Activated CD4-positive, alpha-beta T cell treated with anti-CD3 and anti-CD28 coated beads, Interleukin-2, amount 10 ng/mL, durations not matched to agents 24 days and 14 days (primary cell): ENCODE results near the gene USP8. TPM values are rescaled to one million over a fixed set of nuclear protein-coding genes. Genes with fewer than 3 reads are reported as not detected.
"Not testable (repeated sequence)": the region's sequence is repeated elsewhere in the genome, so short reads cannot be mapped to it uniquely, and the experiment has no call there.

ENCODE experiments used
- DNase-seq: peaks from one replicate; pipeline ENCODE4 v3.0.0; 2022
- H3K27ac Mint-ChIP-seq: one replicate; pipeline ENCODE4 v1.8.0; 2022; ENCODE audit warnings: mild to moderate bottlenecking, mixed read lengths
- H3K27me3 Mint-ChIP-seq: one replicate; pipeline ENCODE4 v1.8.0; 2022; ENCODE audit warnings: mixed read lengths
- H3K36me3 Mint-ChIP-seq: one replicate; pipeline ENCODE4 v1.8.0; 2022; ENCODE audit warnings: low read depth, mild to moderate bottlenecking, mixed read lengths
- H3K4me1 Mint-ChIP-seq: one replicate; pipeline ENCODE4 v1.8.0; 2021; ENCODE audit warnings: mixed read lengths
- H3K4me3 Mint-ChIP-seq: one replicate; pipeline ENCODE4 v1.8.0; 2022; ENCODE audit warnings: mild to moderate bottlenecking, moderate library complexity, mixed read lengths
- H3K9me3 Mint-ChIP-seq: one replicate; pipeline ENCODE4 v1.8.0; 2021; ENCODE audit warnings: mixed read lengths
- intact Hi-C: fragments of 100-400 bp; cut with micrococcal nuclease; formaldehyde crosslinking; loops from one replicate; pipeline ENCODE4 v1.15.1; 2023
- total RNA-seq: library from RNA; stranded (reverse); gene quantifications from 2 replicates; pipeline ENCODE4 v1.2.3, GENCODE V29; 2022

Gene USP8
- total RNA-seq, 1 donor from 2014 or later = 56.9 TPM

DNA sequence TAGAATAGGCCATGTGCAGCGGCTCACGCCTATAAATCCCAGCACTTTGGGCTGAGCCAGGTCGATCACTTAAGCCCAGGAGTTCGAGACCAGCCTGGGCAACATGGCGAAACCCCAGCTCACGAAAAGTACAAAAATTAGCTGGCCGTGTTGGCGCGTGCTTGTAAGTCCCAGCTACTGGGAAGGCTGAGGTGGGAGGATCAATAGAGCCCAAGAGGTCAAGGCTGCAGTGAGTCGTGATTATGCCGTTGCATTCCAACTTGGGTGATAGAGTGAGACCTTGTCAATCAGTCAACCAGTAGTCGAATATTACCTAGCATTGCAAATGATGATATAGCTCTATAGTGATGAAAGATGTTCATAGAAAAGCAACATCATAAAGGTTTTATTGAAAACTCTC is 51.9 kb downstream of the USP8 start:
- Mint-ChIP-seq H3K27ac (no peak overlapping the region), H3K4me3 (no peak overlapping the region), H3K9me3 (peaks cover 4% of the 10 kb centered on the region), H3K4me1 (peaks cover 9% of the 10 kb centered on the region), H3K27me3 (no peaks in the 10 kb centered on the region), H3K36me3 (peaks cover 48% of the 10 kb centered on the region)
- no peak for DNase-seq
- intact Hi-C loops = no loop called here

DNA sequence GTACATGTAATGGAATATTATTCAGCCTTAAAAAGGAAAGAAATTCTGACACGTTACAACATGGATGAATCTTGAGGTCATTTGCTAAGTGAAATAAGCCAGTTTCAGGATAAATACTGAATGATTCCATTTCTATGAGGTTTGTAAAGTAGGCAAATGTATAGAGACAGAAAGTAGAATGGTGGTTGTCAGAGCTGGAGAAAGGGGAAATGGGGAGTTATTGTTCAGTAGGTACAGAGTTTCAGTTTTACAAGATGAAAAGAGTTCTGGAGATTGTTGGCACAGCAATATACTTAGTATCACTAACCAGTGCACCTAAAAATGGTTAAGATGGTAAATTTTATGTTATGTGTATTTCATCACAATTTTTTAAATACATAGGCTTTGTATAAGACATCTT is 60.6 kb downstream of the USP8 start:
- peak overlapping the region; percentile 72 for H3K27ac Mint-ChIP-seq
- no peaks in the 10 kb centered on the region for H3K27me3 Mint-ChIP-seq
- intact Hi-C loops = loop anchor here (5.0 to 10.0 kb wide), 5 partner anchors 78 to 403 kb away; partner anchors contain the start of gene SLC27A2
- H3K4me1 Mint-ChIP-seq = peaks cover 28% of the 10 kb centered on the region
- peaks cover 66% of the 10 kb centered on the region for H3K36me3 Mint-ChIP-seq
- no peak for DNase-seq
- no peak overlapping the region for H3K4me3 Mint-ChIP-seq
- H3K9me3 Mint-ChIP-seq = peaks cover 5% of the 10 kb centered on the region

DNA sequence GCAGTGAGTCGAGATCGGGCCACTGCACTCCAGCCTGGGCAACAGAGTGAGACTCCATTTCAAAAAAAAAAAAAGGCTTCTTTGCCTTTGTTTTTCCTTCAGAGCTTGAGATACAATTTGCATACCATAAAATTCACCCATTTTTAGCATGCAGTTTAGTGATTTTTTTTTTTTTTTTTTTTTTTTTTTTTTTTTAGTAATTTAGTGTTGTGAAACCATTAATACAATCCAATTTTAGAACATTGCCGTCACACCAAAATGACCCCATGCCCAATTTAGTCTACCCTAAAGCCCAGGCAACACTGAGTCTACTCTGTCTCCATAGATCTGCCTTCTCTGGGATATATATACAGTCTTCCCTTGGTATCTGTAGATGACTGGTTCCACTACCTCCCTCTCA is 61.2 kb downstream of the USP8 start:
- no peaks in the 10 kb centered on the region for H3K27me3 Mint-ChIP-seq
- DNase-seq = no peak
- no peak overlapping the region for H3K27ac Mint-ChIP-seq
- intact Hi-C loops = loop anchor here (5.0 to 10.0 kb wide), 5 partner anchors 77 to 402 kb away; partner anchors contain the start of gene SLC27A2
- peaks cover 28% of the 10 kb centered on the region for H3K4me1 Mint-ChIP-seq
- peaks cover 68% of the 10 kb centered on the region for H3K36me3 Mint-ChIP-seq
- no peak overlapping the region for H3K4me3 Mint-ChIP-seq
- H3K9me3 Mint-ChIP-seq = peaks cover 5% of the 10 kb centered on the region

DNA sequence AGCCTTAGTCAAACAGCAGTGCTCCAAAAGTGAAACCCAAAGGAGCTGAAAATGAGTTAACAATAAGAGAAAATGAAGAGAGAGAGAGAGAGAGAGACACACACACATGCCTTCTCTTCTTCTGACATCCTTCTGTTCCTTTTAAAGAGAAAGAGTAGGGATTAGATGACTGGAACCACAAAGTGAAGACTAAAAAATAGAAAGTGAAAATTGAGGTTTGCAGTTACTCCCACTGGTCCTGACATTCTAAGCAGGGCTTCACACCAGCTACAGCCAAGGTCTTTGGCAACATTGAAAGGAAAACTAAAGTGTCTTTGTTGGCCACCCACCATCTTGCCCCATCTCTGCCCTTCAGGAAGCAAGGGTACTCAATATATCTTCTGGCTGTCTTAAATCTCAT is 63.1 kb downstream of the USP8 start:
- peak; percentile 62 for DNase-seq
- Mint-ChIP-seq H3K36me3 (peaks cover 63% of the 10 kb centered on the region), H3K4me1 (peaks cover 17% of the 10 kb centered on the region), H3K9me3 (peaks cover 5% of the 10 kb centered on the region), H3K27me3 (no peaks in the 10 kb centered on the region), H3K27ac (peak overlapping the region; percentile 69), H3K4me3 (no peak overlapping the region)
- intact Hi-C loops = loop anchor here (1.0 to 10.0 kb wide), 8 partner anchors 62 to 400 kb away; partner anchors contain the start of genes SLC27A2 and USP8

DNA sequence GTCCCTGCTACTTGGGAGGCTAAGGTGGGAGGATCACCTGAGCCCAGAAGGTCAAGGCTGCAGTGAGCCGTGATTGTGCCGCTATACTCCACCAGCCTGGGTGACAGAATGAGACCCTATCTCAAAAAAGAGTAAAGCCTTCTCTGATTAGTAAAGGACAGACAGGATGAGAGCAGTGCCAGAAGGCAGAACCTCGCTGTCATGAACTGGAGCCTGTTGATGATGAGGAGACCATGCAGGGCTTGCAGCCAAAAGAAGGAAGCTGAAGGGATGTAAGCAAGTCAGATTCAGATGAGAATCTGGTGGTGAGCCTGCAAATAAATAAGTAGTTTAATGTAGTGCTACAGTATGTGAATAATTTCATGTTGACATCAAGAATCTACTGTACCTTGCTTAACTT is 69.4 kb downstream of the USP8 start:
- no peaks in the 10 kb centered on the region for H3K4me1 Mint-ChIP-seq
- intact Hi-C loops = no loop called here

DNA sequence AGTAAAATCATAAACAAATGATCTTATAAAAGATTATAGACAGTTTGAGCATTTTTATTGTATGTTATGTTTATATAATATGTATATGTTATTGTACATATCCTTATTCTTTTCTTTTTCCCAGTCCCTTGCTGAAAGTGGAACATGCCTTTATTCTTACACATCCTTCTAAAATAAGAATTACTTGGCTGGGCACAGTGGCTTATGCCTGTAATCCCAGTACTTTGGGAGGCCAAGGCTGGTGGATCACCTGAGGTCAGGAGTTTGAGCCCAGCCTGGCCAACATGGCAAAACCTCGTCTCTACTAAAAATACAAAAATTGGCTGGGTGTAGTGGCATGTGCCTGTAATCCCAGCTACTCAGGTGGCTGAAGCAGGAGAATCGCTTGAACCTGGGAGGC is 70.3 kb downstream of the USP8 start:
- H3K27ac Mint-ChIP-seq, intact Hi-C loops, H3K4me1 Mint-ChIP-seq, DNase-seq, H3K27me3 Mint-ChIP-seq, H3K4me3 Mint-ChIP-seq, H3K9me3 Mint-ChIP-seq: not testable (repeated sequence)
- H3K36me3 Mint-ChIP-seq = peaks cover 53% of the 10 kb centered on the region

More for the DNA sequence above, 69.4 kb downstream of the USP8 start:
- H3K36me3 Mint-ChIP-seq = peaks cover 49% of the 10 kb centered on the region
- H3K27ac Mint-ChIP-seq = peak overlapping the region; percentile 40
- no peak overlapping the region for H3K4me3 Mint-ChIP-seq
- no peaks in the 10 kb centered on the region for H3K27me3 Mint-ChIP-seq
- no peaks in the 10 kb centered on the region for H3K9me3 Mint-ChIP-seq
- no peak for DNase-seq

DNA sequence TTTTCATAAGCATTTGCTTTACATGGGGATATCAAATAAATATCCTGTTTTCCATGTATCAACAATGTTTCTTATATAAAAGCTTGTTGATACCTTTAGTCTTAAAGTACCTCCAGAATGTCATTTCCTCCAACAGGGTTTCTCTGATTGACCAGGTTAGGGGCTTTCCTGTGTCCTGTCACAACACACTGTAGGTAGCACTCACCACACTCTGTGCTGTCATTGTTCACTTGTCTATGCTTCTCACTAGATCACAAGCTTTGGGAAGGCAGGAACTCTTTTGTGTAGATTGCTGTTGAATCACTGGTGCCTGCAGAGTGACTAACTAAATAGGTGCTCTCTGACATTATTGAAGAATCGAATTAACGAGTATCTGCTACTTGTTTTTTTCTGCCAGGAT is 72.5 kb downstream of the USP8 start:
- H3K27me3 Mint-ChIP-seq = no peaks in the 10 kb centered on the region
- intact Hi-C loops = no loop called here
- peaks cover 50% of the 10 kb centered on the region for H3K36me3 Mint-ChIP-seq
- H3K27ac Mint-ChIP-seq = no peak overlapping the region
- H3K4me1 Mint-ChIP-seq = no peaks in the 10 kb centered on the region
- H3K9me3 Mint-ChIP-seq = no peaks in the 10 kb centered on the region
- H3K4me3 Mint-ChIP-seq = no peak overlapping the region
- no peak for DNase-seq

DNA sequence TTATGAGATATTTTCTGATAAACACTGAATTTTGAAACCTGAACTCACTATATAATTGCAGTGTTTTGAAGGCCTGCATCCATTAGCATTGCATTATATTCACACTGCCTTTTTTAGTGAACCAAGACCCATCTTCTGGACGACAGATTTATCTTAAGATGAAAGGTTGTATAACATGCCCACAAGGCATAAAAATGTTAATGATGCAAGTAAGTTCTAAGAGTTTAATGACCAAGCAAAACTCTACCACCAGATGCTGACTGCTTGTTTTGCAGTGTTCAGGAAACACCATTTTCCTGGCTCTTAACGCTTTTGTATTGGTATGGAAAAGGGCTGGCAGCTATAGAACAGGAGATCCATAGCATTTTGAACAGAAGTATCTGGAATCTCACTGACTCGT is 76.1 kb downstream of the USP8 start:
- Mint-ChIP-seq H3K4me3 (no peak overlapping the region), H3K36me3 (peaks cover 37% of the 10 kb centered on the region), H3K9me3 (no peaks in the 10 kb centered on the region), H3K4me1 (peaks cover 4% of the 10 kb centered on the region), H3K27ac (no peak overlapping the region), H3K27me3 (no peaks in the 10 kb centered on the region)
- no peak for DNase-seq
- intact Hi-C loops = no loop called here

DNA sequence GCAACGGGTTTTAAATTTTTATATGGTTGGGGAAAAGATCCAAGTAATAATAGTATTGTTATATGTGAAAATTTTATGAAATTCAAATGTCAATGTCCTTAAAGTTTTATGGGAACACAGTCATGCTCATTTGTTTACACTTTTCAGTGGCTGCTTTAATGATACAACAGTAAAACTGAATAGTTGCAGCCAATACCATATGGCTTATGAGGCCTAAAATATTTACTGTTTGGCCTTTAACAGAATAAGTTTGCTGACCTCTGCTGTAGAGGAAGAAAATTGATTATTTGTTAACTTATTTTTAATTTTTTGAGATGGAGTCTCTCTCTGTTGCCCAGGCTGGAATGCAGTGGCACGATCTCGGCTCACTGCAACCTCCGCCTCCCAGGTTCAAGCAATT is 77.6 kb downstream of the USP8 start:
- Mint-ChIP-seq H3K4me3 (no peak overlapping the region), H3K36me3 (peaks cover 28% of the 10 kb centered on the region), H3K9me3 (no peaks in the 10 kb centered on the region), H3K4me1 (peaks cover 4% of the 10 kb centered on the region), H3K27me3 (no peaks in the 10 kb centered on the region), H3K27ac (no peak overlapping the region)
- intact Hi-C loops = no loop called here
- DNase-seq = no peak

DNA sequence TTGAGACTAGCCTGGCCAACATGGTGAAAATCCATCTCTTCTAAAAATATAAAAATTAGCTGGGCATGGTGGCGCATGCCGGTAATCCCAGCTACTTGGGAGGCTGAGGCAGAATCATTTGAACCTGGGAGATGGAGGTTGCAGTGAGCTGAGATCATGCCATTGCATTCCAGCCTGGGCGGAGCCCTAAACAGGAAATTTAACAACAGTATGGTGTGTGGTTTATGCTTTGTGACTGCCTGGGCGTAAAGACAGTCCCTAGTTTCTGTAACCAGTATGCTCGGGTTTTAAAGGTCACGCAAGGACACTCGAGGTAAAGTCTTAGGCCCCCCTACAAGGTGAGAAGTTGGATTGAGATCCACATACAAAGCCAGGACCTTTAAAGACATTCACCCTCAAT is 78.9 kb downstream of the USP8 start:
- Mint-ChIP-seq H3K4me3 (no peak overlapping the region), H3K36me3 (peaks cover 24% of the 10 kb centered on the region), H3K27me3 (no peaks in the 10 kb centered on the region), H3K9me3 (no peaks in the 10 kb centered on the region), H3K4me1 (peaks cover 4% of the 10 kb centered on the region), H3K27ac (no peak overlapping the region)
- DNase-seq = peak; percentile 52
- intact Hi-C loops = no loop called here

DNA sequence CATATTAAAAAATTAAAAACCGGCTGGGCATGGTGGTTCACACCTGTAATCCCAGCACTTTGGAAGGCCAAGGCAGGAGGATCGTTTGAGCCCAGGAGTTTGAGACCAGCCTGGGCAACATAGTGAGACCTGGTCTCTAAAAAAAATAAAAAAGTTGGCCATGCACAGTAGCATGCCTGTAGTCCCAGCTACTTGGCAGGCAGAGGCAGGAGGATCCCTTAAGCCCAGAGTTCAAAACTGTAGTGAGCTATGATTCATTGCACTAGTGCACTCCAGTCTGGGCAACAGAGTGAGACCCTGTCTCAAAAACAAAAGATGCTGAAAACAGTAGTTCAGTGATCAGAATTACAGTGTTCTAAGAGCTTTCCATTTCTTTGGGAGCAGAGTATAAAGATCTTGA is 81.5 kb downstream of the USP8 start:
- DNase-seq = peak; percentile 37
- H3K4me1 Mint-ChIP-seq, H3K27me3 Mint-ChIP-seq, intact Hi-C loops, H3K4me3 Mint-ChIP-seq, H3K9me3 Mint-ChIP-seq, H3K27ac Mint-ChIP-seq: not testable (repeated sequence)
- peaks cover 12% of the 10 kb centered on the region for H3K36me3 Mint-ChIP-seq

DNA sequence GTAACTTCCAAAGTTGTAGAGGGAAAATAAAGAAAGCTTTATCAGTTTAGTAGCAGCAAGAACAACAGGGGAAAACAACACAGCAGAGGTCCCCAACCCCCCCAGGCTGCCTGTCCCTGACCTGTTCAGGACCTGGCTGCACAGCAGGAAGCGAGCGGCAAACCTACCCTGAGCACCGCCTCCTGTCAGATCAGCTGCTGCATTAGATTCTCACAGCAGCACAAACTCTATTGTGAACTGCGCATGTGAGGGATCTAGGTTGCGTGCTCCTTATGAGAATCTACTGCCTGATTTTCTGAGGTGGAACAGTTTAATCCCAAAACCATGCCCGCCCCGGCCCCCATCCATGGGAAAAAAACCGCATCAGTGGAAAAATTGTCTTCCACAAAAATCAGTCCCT is 81.9 kb downstream of the USP8 start:
- H3K4me3 Mint-ChIP-seq = no peak overlapping the region
- H3K27ac Mint-ChIP-seq = no peak overlapping the region
- DNase-seq = peak; percentile 44
- H3K4me1 Mint-ChIP-seq = peaks cover 4% of the 10 kb centered on the region
- peaks cover 12% of the 10 kb centered on the region for H3K36me3 Mint-ChIP-seq
- intact Hi-C loops = no loop called here
- no peaks in the 10 kb centered on the region for H3K27me3 Mint-ChIP-seq
- no peaks in the 10 kb centered on the region for H3K9me3 Mint-ChIP-seq

DNA sequence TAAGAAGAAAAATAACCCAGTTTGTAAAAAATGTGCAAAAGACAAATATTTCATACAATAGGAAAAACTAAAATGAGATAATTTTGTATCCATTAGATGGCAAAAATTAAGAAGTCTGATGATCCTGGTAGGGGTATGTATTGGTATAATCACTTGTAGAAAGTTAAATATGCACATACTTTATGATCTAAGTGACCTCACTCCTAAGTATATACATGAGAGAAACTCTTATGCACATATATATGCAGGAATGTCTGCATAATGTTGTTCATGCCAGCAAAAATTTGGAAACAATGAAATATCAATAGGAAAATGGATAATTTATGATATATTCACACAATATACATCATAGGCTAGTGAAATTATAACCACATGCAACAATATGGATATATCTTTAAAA is 88.8 kb downstream of the USP8 start:
- Mint-ChIP-seq H3K9me3 (no peaks in the 10 kb centered on the region), H3K36me3 (peaks cover 2% of the 10 kb centered on the region), H3K27ac (no peak overlapping the region), H3K27me3 (no peaks in the 10 kb centered on the region), H3K4me1 (no peaks in the 10 kb centered on the region), H3K4me3 (no peak overlapping the region)
- no peak for DNase-seq
- intact Hi-C loops = no loop called here

DNA sequence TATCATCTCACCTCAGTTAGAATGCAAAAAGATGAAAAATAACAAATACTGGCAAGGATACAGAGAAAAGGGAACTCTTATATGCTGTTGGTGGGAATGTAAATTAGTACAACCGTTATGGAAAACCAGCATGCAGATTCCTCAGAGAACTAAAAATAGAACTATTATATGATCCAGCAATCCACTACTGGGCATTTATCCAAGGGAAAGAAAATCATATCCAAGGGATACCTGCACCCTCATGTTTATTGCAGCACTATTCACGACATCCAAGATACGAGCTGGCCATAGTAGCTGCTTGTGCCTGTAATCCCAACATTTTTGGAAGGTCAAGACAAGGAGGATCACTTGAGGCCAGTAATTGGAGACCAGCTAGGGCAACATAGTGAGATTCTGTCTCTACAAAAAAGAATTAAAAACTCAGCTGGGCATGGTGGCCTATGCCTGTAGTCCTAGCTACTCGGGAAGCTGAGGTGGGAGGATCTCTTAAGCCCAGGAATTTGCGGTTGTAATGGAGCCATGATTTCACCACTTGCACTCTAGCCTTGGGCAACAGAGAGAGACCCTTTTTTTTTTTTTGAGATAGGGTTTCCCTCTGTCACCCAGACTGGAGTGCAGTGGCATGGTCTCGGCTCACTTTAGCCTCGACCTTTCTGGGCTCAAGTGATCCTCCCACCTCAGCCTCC is 95.7 kb downstream of the USP8 start:
- H3K27ac Mint-ChIP-seq = no peak overlapping the region
- no peak overlapping the region for H3K4me3 Mint-ChIP-seq
- peaks cover 3% of the 10 kb centered on the region for H3K27me3 Mint-ChIP-seq

DNA sequence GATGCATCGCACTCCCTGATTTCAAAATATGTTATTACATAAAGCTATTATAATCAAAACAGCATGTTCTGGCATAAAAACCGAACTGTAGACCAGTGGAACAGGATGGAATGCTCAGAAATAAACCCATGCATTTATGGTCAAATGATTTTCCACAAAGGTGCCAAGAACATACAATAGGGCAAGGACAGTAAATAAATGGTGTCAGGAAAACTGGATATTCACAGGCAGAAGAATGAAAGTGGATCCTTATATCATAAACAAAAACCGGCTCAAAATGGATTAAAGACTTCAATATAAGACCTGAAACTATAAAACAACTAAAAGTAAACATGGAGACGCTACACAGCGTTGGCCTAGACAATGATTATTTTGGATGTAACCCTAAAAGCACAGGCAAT is 99.6 kb downstream of the USP8 start:
- Mint-ChIP-seq H3K4me1 (no peaks in the 10 kb centered on the region), H3K9me3 (no peaks in the 10 kb centered on the region), H3K27ac (no peak overlapping the region), H3K4me3 (no peak overlapping the region), H3K27me3 (peaks cover 3% of the 10 kb centered on the region), H3K36me3 (no peaks in the 10 kb centered on the region)
- intact Hi-C loops = no loop called here
- no peak for DNase-seq

More for the DNA sequence above, 95.7 kb downstream of the USP8 start:
- Mint-ChIP-seq H3K36me3 (no peaks in the 10 kb centered on the region), H3K4me1 (no peaks in the 10 kb centered on the region), H3K9me3 (no peaks in the 10 kb centered on the region)
- DNase-seq = no peak
- intact Hi-C loops = no loop called here
